Activated CD8-positive, alpha-beta T cell treated with anti-CD3 and anti-CD28 coated beads, Interleukin-2, amount 10 ng/mL, durations not matched to agents 7 days and 5 days (primary cell): ENCODE results near the gene PDE4A. TPM values are rescaled to one million over a fixed set of nuclear protein-coding genes. Genes with fewer than 3 reads are reported as not detected.
"Not testable (repeated sequence)": the region's sequence is repeated elsewhere in the genome, so short reads cannot be mapped to it uniquely, and the experiment has no call there.

Source experiments
- ATAC-seq: fragments of 150-1000 bp; cut with Tn5 transposase; one replicate; pipeline ENCODE4 v1.10.0; 2021; ENCODE audit warnings: moderate library complexity
- CTCF ChIA-PET: fragments of 350-600 bp; sonication (Branson Sonifier 250); formaldehyde crosslinking; loops from one replicate; lab custom pipeline; 2021; ENCODE audit warnings: antibody characterized with exemption; lab: Charles Lee
- POLR2A ChIA-PET: fragments of 350-600 bp; sonication (Branson Sonifier 250); formaldehyde crosslinking; loops from one replicate; lab custom pipeline; 2021; ENCODE audit warnings: antibody characterized with exemption; lab: Charles Lee
- DNase-seq: peaks from one replicate; pipeline ENCODE4 v3.0.0-alpha.2; 2020
- H3K27ac Mint-ChIP-seq: one replicate; pipeline ENCODE4 v1.8.0; 2021; ENCODE audit warnings: mild to moderate bottlenecking, mixed read lengths
- H3K27me3 Mint-ChIP-seq: one replicate; pipeline ENCODE4 v1.8.0; 2021; ENCODE audit warnings: low read depth, mixed read lengths
- H3K36me3 Mint-ChIP-seq: one replicate; pipeline ENCODE4 v1.8.0; 2021; ENCODE audit warnings: low read depth, mixed read lengths
- H3K4me1 Mint-ChIP-seq: one replicate; pipeline ENCODE4 v1.8.0; 2021; ENCODE audit warnings: low read depth, mixed read lengths
- H3K4me3 Mint-ChIP-seq: one replicate; pipeline ENCODE4 v1.8.0; 2021; ENCODE audit warnings: mild to moderate bottlenecking, mixed read lengths
- H3K9me3 Mint-ChIP-seq: one replicate; pipeline ENCODE4 v1.8.0; 2022; ENCODE audit warnings: mixed read lengths; ENCODE audit not compliant: insufficient read depth
- total RNA-seq, 2 experiments: library from RNA; stranded (reverse); gene quantifications; one replicate each; pipeline ENCODE4 v1.2.3, GENCODE V29; 2021

Gene PDE4A
- total RNA-seq, 2 experiments from 2014 or later, result 54.2 to 56.0 TPM

GRCh38 chr19:10449037-10449436, 28.7 kb downstream of the PDE4A start:
- ATAC-seq (no peak), DNase-seq (no peak)
- Mint-ChIP-seq H3K27me3 (no peaks in the 10 kb centered on the region), H3K4me1 (peaks cover 29% of the 10 kb centered on the region), H3K36me3 (peaks cover 44% of the 10 kb centered on the region), H3K9me3 (no peaks in the 10 kb centered on the region), H3K27ac (peak overlapping the region; percentile 41), H3K4me3 (no peak overlapping the region)
- ChIA-PET CTCF (no interaction called here), POLR2A (no interaction called here)

GRCh38 chr19:10450191-10450852, 30.0 kb downstream of the PDE4A start:
- CTCF ChIA-PET, result interaction anchor here (0.9 kb wide), 1 partner anchor 29 kb away, joined by 4 read pairs; no protein-coding TSS in a partner anchor
- POLR2A ChIA-PET, result no interaction called here

GRCh38 chr19:10450853-10451609, 30.7 kb downstream of the PDE4A start:
- peaks cover 43% of the 10 kb centered on the region for H3K36me3 Mint-ChIP-seq
- peak; percentile 54 for ATAC-seq
- H3K4me1 Mint-ChIP-seq, result peaks cover 28% of the 10 kb centered on the region
- no peak overlapping the region for H3K4me3 Mint-ChIP-seq
- CTCF ChIA-PET, result interaction anchor here (1.0 kb wide), 1 partner anchor 28 kb away, joined by 3 read pairs; no protein-coding TSS in a partner anchor
- POLR2A ChIA-PET, result no interaction called here
- H3K27ac Mint-ChIP-seq, result peak overlapping the region; percentile 7
- H3K9me3 Mint-ChIP-seq, result no peaks in the 10 kb centered on the region
- H3K27me3 Mint-ChIP-seq, result no peaks in the 10 kb centered on the region
- DNase-seq, result no peak

More at GRCh38 chr19:10450191-10450852, 30.0 kb downstream of the PDE4A start:
- H3K36me3 Mint-ChIP-seq, result peaks cover 40% of the 10 kb centered on the region
- H3K4me1 Mint-ChIP-seq, result peaks cover 29% of the 10 kb centered on the region
- no peak for ATAC-seq
- DNase-seq, result no peak
- no peaks in the 10 kb centered on the region for H3K9me3 Mint-ChIP-seq
- no peak overlapping the region for H3K27ac Mint-ChIP-seq
- no peaks in the 10 kb centered on the region for H3K27me3 Mint-ChIP-seq
- no peak overlapping the region for H3K4me3 Mint-ChIP-seq

- Mint-ChIP-seq H3K27me3 (no peaks in the 10 kb centered on the region), H3K27ac (no peak overlapping the region), H3K4me1 (peaks cover 20% of the 10 kb centered on the region), H3K9me3 (no peaks in the 10 kb centered on the region), H3K36me3 (peaks cover 37% of the 10 kb centered on the region), H3K4me3 (no peak overlapping the region)
- DNase-seq (no peak), ATAC-seq (no peak)
- ChIA-PET POLR2A (no interaction called here), CTCF (no interaction called here)
These were observed 32.6 kb downstream of the PDE4A start for GRCh38 chr19:10452726-10453618.

- no peaks in the 10 kb centered on the region for H3K9me3 Mint-ChIP-seq
These were observed 33.5 kb downstream of the PDE4A start for GRCh38 chr19:10453852-10454251.

GRCh38 chr19:10454267-10454666, 33.9 kb downstream of the PDE4A start:
- DNase-seq (no peak), ATAC-seq (no peak)
- peaks cover 38% of the 10 kb centered on the region for H3K36me3 Mint-ChIP-seq
- H3K27me3 Mint-ChIP-seq, result no peaks in the 10 kb centered on the region
- no peak overlapping the region for H3K4me3 Mint-ChIP-seq
- POLR2A ChIA-PET, result no interaction called here
- no peaks in the 10 kb centered on the region for H3K9me3 Mint-ChIP-seq
- H3K27ac Mint-ChIP-seq, result no peak overlapping the region
- H3K4me1 Mint-ChIP-seq, result peaks cover 20% of the 10 kb centered on the region
- CTCF ChIA-PET, result interaction anchor here (0.6 to 2.3 kb wide), 3 partner anchors 29 to 212 kb away, joined by 3 to 6 read pairs (median 5); partner anchors contain the start of gene CDC37

More at GRCh38 chr19:10453852-10454251, 33.5 kb downstream of the PDE4A start:
- peaks cover 37% of the 10 kb centered on the region for H3K36me3 Mint-ChIP-seq
- H3K4me3 Mint-ChIP-seq, result no peak overlapping the region
- H3K4me1 Mint-ChIP-seq, result peaks cover 20% of the 10 kb centered on the region
- ATAC-seq (no peak), DNase-seq (no peak)
- CTCF ChIA-PET, result interaction anchor here (0.6 to 1.5 kb wide), 2 partner anchors 30 to 212 kb away, joined by 3 to 5 read pairs; no protein-coding TSS in a partner anchor
- H3K27ac Mint-ChIP-seq, result no peak overlapping the region
- no peaks in the 10 kb centered on the region for H3K27me3 Mint-ChIP-seq
- POLR2A ChIA-PET, result no interaction called here

GRCh38 chr19:10458733-10459132, 38.4 kb downstream of the PDE4A start:
- CTCF ChIA-PET, H3K27ac Mint-ChIP-seq, H3K27me3 Mint-ChIP-seq, POLR2A ChIA-PET, H3K9me3 Mint-ChIP-seq, ATAC-seq, H3K4me3 Mint-ChIP-seq, DNase-seq: not testable (repeated sequence)
- Mint-ChIP-seq H3K4me1 (peaks cover 12% of the 10 kb centered on the region), H3K36me3 (peaks cover 44% of the 10 kb centered on the region)

GRCh38 chr19:10460714-10461046, 40.3 kb downstream of the PDE4A start:
- DNase-seq (no peak), ATAC-seq (no peak)
- no peak overlapping the region for H3K27ac Mint-ChIP-seq
- POLR2A ChIA-PET, result no interaction called here
- H3K9me3 Mint-ChIP-seq, result no peaks in the 10 kb centered on the region
- no peaks in the 10 kb centered on the region for H3K27me3 Mint-ChIP-seq
- CTCF ChIA-PET, result interaction anchor here (0.6 to 1.4 kb wide), 2 partner anchors 23 to 204 kb away, joined by 3 to 7 read pairs; no protein-coding TSS in a partner anchor
- H3K4me1 Mint-ChIP-seq, result peaks cover 12% of the 10 kb centered on the region
- H3K4me3 Mint-ChIP-seq, result no peak overlapping the region
- peaks cover 54% of the 10 kb centered on the region for H3K36me3 Mint-ChIP-seq

GRCh38 chr19:10461047-10461949, 41.0 kb downstream of the PDE4A start:
- H3K4me1 Mint-ChIP-seq, result peaks cover 12% of the 10 kb centered on the region
- no peaks in the 10 kb centered on the region for H3K9me3 Mint-ChIP-seq
- DNase-seq (peak; percentile 87), ATAC-seq (peak; percentile 87)
- peaks cover 50% of the 10 kb centered on the region for H3K36me3 Mint-ChIP-seq
- H3K4me3 Mint-ChIP-seq, result no peak overlapping the region
- no peak overlapping the region for H3K27ac Mint-ChIP-seq
- H3K27me3 Mint-ChIP-seq, result no peaks in the 10 kb centered on the region
- ChIA-PET CTCF (interaction anchor here (1.4 kb wide), 1 partner anchor 22 kb away, joined by 7 read pairs; no protein-coding TSS in a partner anchor), POLR2A (no interaction called here)

- ATAC-seq, H3K27me3 Mint-ChIP-seq, POLR2A ChIA-PET, H3K27ac Mint-ChIP-seq, DNase-seq, H3K4me3 Mint-ChIP-seq, H3K9me3 Mint-ChIP-seq: not testable (repeated sequence)
- peaks cover 54% of the 10 kb centered on the region for H3K36me3 Mint-ChIP-seq
- peaks cover 12% of the 10 kb centered on the region for H3K4me1 Mint-ChIP-seq
- CTCF ChIA-PET, result interaction anchor here (1.4 kb wide), 1 partner anchor 22 kb away, joined by 7 read pairs; no protein-coding TSS in a partner anchor
These were observed 41.7 kb downstream of the PDE4A start for GRCh38 chr19:10462042-10462441.
